Right lobe of liver (tissue), 6 donors: ENCODE measurements around the gene IFT52. TPM values are rescaled to one million over a fixed set of nuclear protein-coding genes. Genes with fewer than 3 reads are reported as not detected.

Experiments used
- ATAC-seq, 4 donors: fragments of 200-7000 bp; cut with Tn5 transposase; one replicate each; pipeline ENCODE4 v1.9.1; 2020; ENCODE audit warnings: mild to moderate bottlenecking in 4 of 4, moderate library complexity in 4 of 4
- DNase-seq, 3 donors: peaks; one replicate each; pipeline ENCODE4 v3.0.0-alpha.2; 2020
- H3K27ac ChIP-seq, 3 donors: fragments of 200-600 bp; one replicate each; pipeline ENCODE4 v1.8.0; 2022
- H3K27me3 ChIP-seq, 2 donors: fragments of 200-600 bp; one replicate each; pipeline ENCODE4 v1.8.0; 2022
- H3K36me3 ChIP-seq, 4 donors: fragments of 200-600 bp; sonication (generic) in 1 of 4; one replicate each; pipeline versions ENCODE4 v1.5.1 to v1.8.0; 2017 to 2022; ENCODE audit warnings: control low read depth in 1 of 4
- H3K4me1 ChIP-seq, 4 donors: fragments of 200-600 bp; sonication (generic) in 1 of 4; one replicate each; pipeline versions ENCODE4 v1.5.1 to v1.8.0; 2017 to 2022; ENCODE audit warnings: control low read depth in 1 of 4
- H3K4me3 ChIP-seq, 3 donors: fragments of 200-600 bp; one replicate each; pipeline ENCODE4 v1.8.0; 2022
- H3K9me3 ChIP-seq, 4 donors: fragments of 200-600 bp; sonication (generic) in 1 of 4; one replicate each; pipeline versions ENCODE4 v1.5.1 to v1.8.0; 2017 to 2022; ENCODE audit warnings: control low read depth in 1 of 4
- CTCF ChIP-seq, 4 donors: fragments of 200-600 bp in 3 of 4; fragments of 450-650 bp in 1 of 4; IDR thresholded peaks; one replicate each; pipeline versions ENCODE4 v1.5.1 to v1.8.0; 2016 to 2022; ENCODE audit warnings: antibody characterized with exemption in 4 of 4, mild to moderate bottlenecking in 2 of 4
- POLR2A ChIP-seq: fragments of 450-650 bp; IDR thresholded peaks from one replicate; pipeline ENCODE4 v1.6.1; 2017; ENCODE audit warnings: antibody characterized with exemption, mild to moderate bottlenecking
- WGBS: methylation state at CpG from one replicate; pipeline ENCODE4 v1.1.6; 2018; ENCODE audit warnings: low coverage, low lambda C conversion rate; ENCODE audit not compliant: insufficient coverage; ENCODE audit errors: missing lambda C conversion rate; 5-methylcytosine and 5-hydroxymethylcytosine counted together
- intact Hi-C, 2 donors: fragments of 100-400 bp; cut with DNase I; formaldehyde crosslinking; loops; one replicate each; pipeline versions ENCODE4 v1.11.2 to v1.14.1; 2022
- total RNA-seq, 6 experiments: library from RNA; depleted of rRNA in 2 of 6; stranded (reverse); fragments of >200 nt in 2 of 6; fragmentation: NEBNext Ultra II Directional in 3 of 6; extraction: Animal tissue kit (Norgen Biotek cat#: 25700) in 3 of 6; gene quantifications; one replicate each; pipeline versions ENCODE4 v1.1.0 to v1.2.4, GENCODE V29; 2016 to 2023
- donor health status: DM: no; HTN: yes; CAD: no.
- donor health status: DM: no; HTN: no; CAD: no.
- donor health status: DM: no; HTN: no; CAD: no.
- donor health status: DM: no; HTN: yes; CAD: no.
- donor health status: DM: no; HTN: yes; CAD: no.

The IFT52 gene
- total RNA-seq, 6 experiments from 2014 or later = 3.4 to 6.0 (median 4.1) TPM

GRCh38 chr20:43665466-43666176 is 74.9 kb downstream of the IFT52 start:
- Histone ChIP-seq H3K27ac (no peak overlapping the region), H3K9me3 (no peaks in the 10 kb centered on the region), H3K4me1 (no peaks in the 10 kb centered on the region), H3K27me3 (no peaks in the 10 kb centered on the region), H3K4me3 (no peak overlapping the region), H3K36me3 (no peaks in the 10 kb centered on the region)
- intact Hi-C loops = loop anchor here in 1 of 2 donors (10.0 kb wide), 1 partner anchor 121 kb away; no protein-coding TSS in a partner anchor
- 74% methylated on average over 6 of the region's 6 CpGs for WGBS
- TF ChIP-seq POLR2A (no peak), CTCF (IDR thresholded peaks at IDR 0.05) (no peak)
- DNase-seq (no peak), ATAC-seq (no peak)

- H3K4me3 ChIP-seq = peak within 1 kb of the TSS; percentile 39 to 54 (median 51)
- H3K27ac ChIP-seq = no peak within 1 kb of the TSS
- TF ChIP-seq CTCF (IDR thresholded peaks at IDR 0.05) (no peak), POLR2A (no peak)
- no peaks in the 10 kb centered on the region for H3K36me3 ChIP-seq
- intact Hi-C loops = loop anchor here in 1 of 2 donors (10.0 kb wide), 1 partner anchor 122 kb away; no protein-coding TSS in a partner anchor
- H3K27me3 ChIP-seq = no peaks in the 10 kb centered on the region
- no peaks in the 10 kb centered on the region for H3K9me3 ChIP-seq
- 26% methylated on average over 15 of the region's 90 CpGs for WGBS
- DNase-seq = peak; percentile 62 to 73 (median 72)
- no peaks in the 10 kb centered on the region for H3K4me1 ChIP-seq
- ATAC-seq = peak; percentile 81 to 96 (median 92)
These were observed 75.9 kb downstream of the IFT52 start, which contains the start of gene MYBL2 for GRCh38 chr20:43666376-43667328. Gene MYBL2 (plus strand): TSS chr20:43667114. CDS start chr20:43667284, 170 bp downstream.

GRCh38 chr20:43667341-43668132 is 76.8 kb downstream of the IFT52 start:
- intact Hi-C loops = loop anchor here in 1 of 2 donors (10.0 kb wide), 1 partner anchor 123 kb away; no protein-coding TSS in a partner anchor
- Histone ChIP-seq H3K9me3 (no peaks in the 10 kb centered on the region), H3K27me3 (no peaks in the 10 kb centered on the region), H3K4me1 (no peaks in the 10 kb centered on the region), H3K36me3 (no peaks in the 10 kb centered on the region), H3K4me3 (peak overlapping the region in 1 of 3 donors; percentile 54), H3K27ac (no peak overlapping the region)
- no peak for TF ChIP-seq CTCF (IDR thresholded peaks at IDR 0.05)
- TF ChIP-seq POLR2A = no peak
- DNase-seq (peak in 1 of 3 donors; percentile 25), ATAC-seq (no peak)
- WGBS = 6% methylated on average over 9 of the region's 34 CpGs

- intact Hi-C loops = loop anchor here in 1 of 2 donors (10.0 kb wide), 1 partner anchor 125 kb away; no protein-coding TSS in a partner anchor
- WGBS = 58% methylated on average over 2 of the region's 3 CpGs
- DNase-seq (peak in 2 of 3 donors; percentile 64 to 81), ATAC-seq (peak; percentile 28 to 94 (median 69))
- no peaks in the 10 kb centered on the region for H3K36me3 ChIP-seq
- no peaks in the 10 kb centered on the region for H3K4me1 ChIP-seq
- no peak overlapping the region for H3K4me3 ChIP-seq
- no peaks in the 10 kb centered on the region for H3K27me3 ChIP-seq
- TF ChIP-seq CTCF (IDR thresholded peaks at IDR 0.05) (no peak), POLR2A (no peak)
- H3K27ac ChIP-seq = no peak overlapping the region
- no peaks in the 10 kb centered on the region for H3K9me3 ChIP-seq
These were observed 78.6 kb downstream of the IFT52 start for GRCh38 chr20:43669332-43669731.
